Caco-2 (cell line): ENCODE results near the gene FRMD3. TPM values are rescaled to one million over a fixed set of nuclear protein-coding genes. Genes with fewer than 3 reads are reported as not detected.

Experiments used
- BruUV-seq: library from RNA; stranded (reverse); fragments of 400-500 nt; replicated peaks from 2 replicates; lab custom pipeline; 2021; lab: Mats Ljungman, UMichigan
- CTCF ChIA-PET: fragments of 300-600 bp; sonication (Branson Sonifier 250); formaldehyde crosslinking; loops from one replicate; lab custom pipeline; 2022; ENCODE audit warnings: antibody characterized with exemption; lab: Charles Lee
- POLR2A ChIA-PET: fragments of 300-600 bp; sonication (Branson Sonifier 250); formaldehyde crosslinking; loops from one replicate; lab custom pipeline; 2022; ENCODE audit warnings: antibody characterized with exemption; lab: Charles Lee
- DNase-seq, 2 experiments: peaks; one replicate each; pipeline versions ENCODE4 v3.0.0 to v3.0.0-alpha.2; 2020 to 2022
- H3K27me3 ChIP-seq: replicated peaks from 2 replicates; pipeline ENCODE4 v1.6.0; 2011; ENCODE audit warnings: low read length; ENCODE audit not compliant: control insufficient read depth, insufficient read depth
- H3K36me3 ChIP-seq: 2 replicates; pipeline ENCODE4 v1.5.1; 2011; ENCODE audit warnings: low read length; ENCODE audit not compliant: control insufficient read depth, insufficient read depth
- H3K4me1 ChIP-seq: fragments of 250-450 bp; sonication (Bioruptor Pico); 2 replicates; pipeline ENCODE4 v1.5.1; 2020; ENCODE audit warnings: mild to moderate bottlenecking
- H3K4me3 ChIP-seq: 2 replicates; pipeline ENCODE4 v1.5.1; 2011; ENCODE audit warnings: low read depth, mild to moderate bottlenecking, control low read depth, low read length
- H3K9me3 ChIP-seq: fragments of 250-450 bp; sonication (Bioruptor Pico); 2 replicates; pipeline ENCODE4 v1.5.1; 2020; ENCODE audit warnings: mild to moderate bottlenecking, moderate library complexity
- H3K27ac Mint-ChIP-seq: one replicate; pipeline ENCODE4 v1.8.0; 2022; ENCODE audit warnings: mixed read lengths; ENCODE audit not compliant: unreplicated experiment
- H3K27me3 Mint-ChIP-seq: one replicate; pipeline ENCODE4 v1.8.0; 2022; ENCODE audit warnings: mixed read lengths; ENCODE audit not compliant: insufficient read depth, unreplicated experiment
- H3K36me3 Mint-ChIP-seq: one replicate; pipeline ENCODE4 v1.8.0; 2022; ENCODE audit warnings: mild to moderate bottlenecking, mixed read lengths; ENCODE audit not compliant: insufficient read depth, unreplicated experiment
- H3K4me1 Mint-ChIP-seq: one replicate; pipeline ENCODE4 v1.8.0; 2022; ENCODE audit warnings: low read depth, mixed read lengths; ENCODE audit not compliant: unreplicated experiment
- H3K4me3 Mint-ChIP-seq: one replicate; pipeline ENCODE4 v1.8.0; 2022; ENCODE audit warnings: mild to moderate bottlenecking, moderate library complexity, mixed read lengths; ENCODE audit not compliant: unreplicated experiment
- H3K9me3 Mint-ChIP-seq: one replicate; pipeline ENCODE4 v1.8.0; 2022; ENCODE audit warnings: mixed read lengths; ENCODE audit not compliant: unreplicated experiment
- intact Hi-C: fragments of 100-400 bp; cut with micrococcal nuclease; formaldehyde crosslinking; loops from one replicate; pipeline ENCODE4 v1.10.0; 2022; ENCODE audit not compliant: unreplicated experiment
- total RNA-seq: library from RNA; stranded (reverse); gene quantifications from 2 replicates; pipeline ENCODE4 v1.2.3, GENCODE V29; 2022
- TF ChIP-seq, protein P1 (sequence below), 2 experiments: fragments of 200-600 bp in 1 of 2; IDR thresholded peaks; 1 replicate in 1 of 2; 2 replicates in 1 of 2; pipeline versions ENCODE4 v1.5.1 to v1.8.0; 2011 to 2022; ENCODE audit warnings: antibody characterized with exemption in 1 of 2, control low read depth in 1 of 2, inconsistent platforms in 1 of 2, low read depth in 1 of 2, low read length in 1 of 2, mild to moderate bottlenecking in 1 of 2, moderate library complexity in 1 of 2; ENCODE audit not compliant: insufficient read depth in 1 of 2, severe bottlenecking in 1 of 2, unreplicated experiment in 1 of 2

Gene FRMD3
- total RNA-seq, 1 experiment from 2014 or later: not detected

DNA sequence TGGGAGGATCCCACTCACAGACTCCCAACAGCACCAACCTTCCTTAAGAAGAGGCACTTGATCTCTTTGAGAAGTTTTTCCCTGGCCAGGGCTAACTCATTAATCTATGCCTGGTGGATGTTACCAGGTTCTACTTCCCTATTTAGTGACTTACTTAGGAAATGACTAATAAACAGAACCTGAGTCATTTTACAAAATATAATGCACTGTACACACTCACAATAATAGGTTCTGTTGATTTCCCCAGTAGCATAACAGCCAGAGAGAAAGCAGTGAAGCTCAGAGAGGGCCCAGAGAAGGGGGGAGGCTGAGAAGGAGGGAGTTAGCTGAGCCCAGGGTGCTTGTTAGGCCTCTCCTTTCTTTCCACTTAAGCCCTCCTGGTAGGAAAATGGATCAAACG is 27.1 kb downstream of the FRMD3 start:
- Mint-ChIP-seq H3K9me3 (no peaks in the 10 kb centered on the region), H3K4me3 (no peak overlapping the region), H3K27ac (no peak overlapping the region), H3K27me3 (peaks cover 10% of the 10 kb centered on the region), H3K4me1 (no peaks in the 10 kb centered on the region), H3K36me3 (no peaks in the 10 kb centered on the region)
- Histone ChIP-seq H3K4me1 (no peaks in the 10 kb centered on the region), H3K9me3 (no peaks in the 10 kb centered on the region), H3K36me3 (no peaks in the 10 kb centered on the region), H3K4me3 (no peak overlapping the region), H3K27me3 (no peaks in the 10 kb centered on the region)
- TF ChIP-seq, protein P1, sequence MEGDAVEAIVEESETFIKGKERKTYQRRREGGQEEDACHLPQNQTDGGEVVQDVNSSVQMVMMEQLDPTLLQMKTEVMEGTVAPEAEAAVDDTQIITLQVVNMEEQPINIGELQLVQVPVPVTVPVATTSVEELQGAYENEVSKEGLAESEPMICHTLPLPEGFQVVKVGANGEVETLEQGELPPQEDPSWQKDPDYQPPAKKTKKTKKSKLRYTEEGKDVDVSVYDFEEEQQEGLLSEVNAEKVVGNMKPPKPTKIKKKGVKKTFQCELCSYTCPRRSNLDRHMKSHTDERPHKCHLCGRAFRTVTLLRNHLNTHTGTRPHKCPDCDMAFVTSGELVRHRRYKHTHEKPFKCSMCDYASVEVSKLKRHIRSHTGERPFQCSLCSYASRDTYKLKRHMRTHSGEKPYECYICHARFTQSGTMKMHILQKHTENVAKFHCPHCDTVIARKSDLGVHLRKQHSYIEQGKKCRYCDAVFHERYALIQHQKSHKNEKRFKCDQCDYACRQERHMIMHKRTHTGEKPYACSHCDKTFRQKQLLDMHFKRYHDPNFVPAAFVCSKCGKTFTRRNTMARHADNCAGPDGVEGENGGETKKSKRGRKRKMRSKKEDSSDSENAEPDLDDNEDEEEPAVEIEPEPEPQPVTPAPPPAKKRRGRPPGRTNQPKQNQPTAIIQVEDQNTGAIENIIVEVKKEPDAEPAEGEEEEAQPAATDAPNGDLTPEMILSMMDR (IDR thresholded peaks at IDR 0.05; ENCODE audit: insufficient read depth in 1 of 2, low read depth in 1 of 2, low read length in 1 of 2, severe bottlenecking in 1 of 2, unreplicated experiment in 1 of 2): no peak
- CTCF ChIA-PET: no interaction called here
- POLR2A ChIA-PET: no interaction called here
- no TSS peak for BruUV-seq
- intact Hi-C loops: no loop called here
- DNase-seq: no peak

DNA sequence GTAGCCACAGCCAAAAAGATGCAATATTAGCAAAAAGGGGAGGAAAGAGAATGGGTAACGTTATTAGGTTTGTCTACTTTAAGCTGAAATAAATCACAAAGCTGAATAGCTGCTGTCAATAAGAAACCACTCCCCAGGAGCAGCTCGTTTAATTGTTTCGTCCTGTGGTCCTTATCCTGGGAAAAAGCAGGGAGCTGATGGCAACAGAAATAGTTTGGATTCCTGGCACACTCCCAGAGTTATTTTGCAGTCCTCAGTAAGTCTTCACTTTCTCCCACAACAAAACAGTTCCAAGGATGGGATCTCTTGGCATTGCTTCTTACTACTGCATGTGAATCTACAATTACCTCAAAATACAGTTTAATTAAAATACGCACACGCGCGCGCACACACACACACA is 28.8 kb downstream of the FRMD3 start:
- CTCF ChIA-PET: interaction anchor here (0.6 kb wide), 1 partner anchor 28 kb away, joined by 3 read pairs; no protein-coding TSS in a partner anchor
- H3K9me3 Mint-ChIP-seq: no peaks in the 10 kb centered on the region
- H3K27me3 Mint-ChIP-seq: peaks cover 2% of the 10 kb centered on the region
- intact Hi-C loops: no loop called here
- H3K4me1 Mint-ChIP-seq: no peaks in the 10 kb centered on the region
- no peaks in the 10 kb centered on the region for H3K36me3 Mint-ChIP-seq
- no peak for DNase-seq
- BruUV-seq: no TSS peak
- Histone ChIP-seq H3K27me3 (no peaks in the 10 kb centered on the region), H3K4me1 (no peaks in the 10 kb centered on the region), H3K9me3 (no peaks in the 10 kb centered on the region), H3K4me3 (no peak overlapping the region), H3K36me3 (no peaks in the 10 kb centered on the region)
- no peak overlapping the region for H3K4me3 Mint-ChIP-seq
- TF ChIP-seq, protein P1 (IDR thresholded peaks at IDR 0.05; ENCODE audit: insufficient read depth in 1 of 2, low read depth in 1 of 2, low read length in 1 of 2, severe bottlenecking in 1 of 2, unreplicated experiment in 1 of 2): no peak
- no peak overlapping the region for H3K27ac Mint-ChIP-seq
- POLR2A ChIA-PET: no interaction called here

DNA sequence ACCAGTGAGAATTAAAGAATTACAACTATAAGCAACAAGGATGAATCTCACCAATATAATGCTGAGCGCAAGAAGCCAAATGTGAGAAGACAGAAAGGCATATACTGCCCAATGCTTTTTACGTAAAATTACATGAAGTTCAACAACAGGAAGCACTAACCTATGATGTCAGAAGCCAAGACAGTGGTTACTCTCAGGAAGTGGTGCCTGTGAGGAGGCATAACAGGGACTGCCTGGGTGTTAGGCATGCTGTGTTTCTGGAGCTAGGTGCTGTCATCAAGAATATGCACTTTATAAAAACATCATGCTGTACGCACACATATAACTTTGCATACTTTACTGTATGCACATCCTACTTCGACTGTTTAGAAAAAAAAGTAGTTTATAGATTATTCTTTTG is 30.1 kb downstream of the FRMD3 start:
- BruUV-seq: no TSS peak

More for the DNA sequence above, 30.1 kb downstream of the FRMD3 start:
- Histone ChIP-seq H3K36me3 (no peaks in the 10 kb centered on the region), H3K4me3 (no peak overlapping the region), H3K9me3 (no peaks in the 10 kb centered on the region), H3K27me3 (no peaks in the 10 kb centered on the region), H3K4me1 (no peaks in the 10 kb centered on the region)
- H3K4me1 Mint-ChIP-seq: no peaks in the 10 kb centered on the region
- TF ChIP-seq, protein P1 (IDR thresholded peaks at IDR 0.05; ENCODE audit: insufficient read depth in 1 of 2, low read depth in 1 of 2, low read length in 1 of 2, severe bottlenecking in 1 of 2, unreplicated experiment in 1 of 2): no peak
- no peak overlapping the region for H3K4me3 Mint-ChIP-seq
- intact Hi-C loops: no loop called here
- DNase-seq: no peak
- ChIA-PET CTCF (no interaction called here), POLR2A (no interaction called here)
- no peak overlapping the region for H3K27ac Mint-ChIP-seq
- H3K27me3 Mint-ChIP-seq: peaks cover 3% of the 10 kb centered on the region
- no peaks in the 10 kb centered on the region for H3K9me3 Mint-ChIP-seq
- no peaks in the 10 kb centered on the region for H3K36me3 Mint-ChIP-seq
